SU-DHL-6 (cell line): Measurements from ENCODE around the gene LINGO3.
A peak's percentile ranks its signal among the peaks of the same experiment; 100 is the strongest.

ENCODE experiments used
- H2AFZ ChIP-seq: fragments of 200-600 bp; sonication (generic); 2 replicates; pipeline ENCODE4 v1.6.1; 2014; ENCODE audit warnings: low read depth, mild to moderate bottlenecking, moderate library complexity, mixed read lengths, antibody characterized with exemption, low read length; ENCODE audit not compliant: severe bottlenecking
- H3F3A ChIP-seq: fragments of 200-600 bp; shearing (Covaris generic); 2 replicates; pipeline ENCODE4 v1.6.0; 2016; ENCODE audit warnings: antibody characterized with exemption, mild to moderate bottlenecking; ENCODE audit not compliant: insufficient read depth
- H3K27ac ChIP-seq: fragments of 200-600 bp; sonication (generic); 2 replicates; pipeline ENCODE4 v1.5.1; 2016; ENCODE audit warnings: low read depth, mild to moderate bottlenecking, low read length, moderate library complexity, mixed read lengths
- H3K27me3 ChIP-seq: fragments of 200-600 bp; sonication (generic), shearing (Covaris generic); 2 replicates; pipeline ENCODE4 v1.6.0; 2014; ENCODE audit warnings: mild to moderate bottlenecking, low read length
- H3K36me3 ChIP-seq: fragments of 200-600 bp; sonication (generic); 2 replicates; pipeline ENCODE4 v1.6.1; 2014; ENCODE audit warnings: mild to moderate bottlenecking, low read length, mixed read lengths
- H3K4me2 ChIP-seq: fragments of 300-600, 200-600 bp; shearing (Covaris generic), sonication (generic); 2 replicates; pipeline ENCODE4 v1.6.0; 2014; ENCODE audit warnings: low read length, low read depth, mild to moderate bottlenecking; ENCODE audit not compliant: poor library complexity, severe bottlenecking
- H3K4me3 ChIP-seq: fragments of 200-600 bp; sonication (generic); 2 replicates; pipeline ENCODE4 v1.5.1; 2014; ENCODE audit warnings: antibody characterized with exemption, low read length, mild to moderate bottlenecking, mixed read lengths; ENCODE audit not compliant: insufficient read depth, poor library complexity, severe bottlenecking
- H3K79me2 ChIP-seq: fragments of 200-600 bp; sonication (generic); 2 replicates; pipeline ENCODE4 v1.6.1; 2014; ENCODE audit warnings: mild to moderate bottlenecking, low read length, moderate library complexity; ENCODE audit not compliant: insufficient read depth
- H3K9ac ChIP-seq: fragments of 200-600 bp; sonication (generic); 2 replicates; pipeline ENCODE4 v1.7.0; 2014; ENCODE audit warnings: mild to moderate bottlenecking, low read length
- H3K9me2 ChIP-seq: fragments of 200-600 bp; sonication (generic); replicated peaks from 2 replicates; pipeline ENCODE4 v1.6.1; 2014; ENCODE audit warnings: low read length; ENCODE audit not compliant: insufficient read depth
- H3K9me3 ChIP-seq: fragments of 200-600 bp; sonication (generic); 2 replicates; pipeline ENCODE4 v1.6.1; 2014; ENCODE audit warnings: low read length, mixed read lengths; ENCODE audit not compliant: insufficient read depth
- H4K20me1 ChIP-seq: fragments of 200-600 bp; sonication (generic); 2 replicates; pipeline ENCODE4 v1.6.1; 2014; ENCODE audit warnings: low read depth, mild to moderate bottlenecking, antibody characterized with exemption, low read length, moderate library complexity, mixed read lengths
- CTCF ChIP-seq: fragments of 200-600 bp; sonication (generic); IDR thresholded peaks from one replicate; pipeline ENCODE4 v1.5.1; 2017; ENCODE audit warnings: antibody characterized with exemption, mild to moderate bottlenecking, low read length, moderate library complexity; ENCODE audit not compliant: insufficient read depth, poor library complexity, severe bottlenecking
- EZH2phosphoT487 ChIP-seq: fragments of 200-600 bp; sonication (generic), shearing (Covaris generic); conservative IDR thresholded peaks from 2 replicates; pipeline ENCODE4 v1.6.1; 2018; ENCODE audit warnings: mild to moderate bottlenecking, antibody characterized with exemption, low read length, moderate library complexity, mixed read lengths

The LINGO3 gene

GRCh38 chr19:2330255-2330631, 22.3 kb upstream of the LINGO3 start:
- Histone ChIP-seq H3K79me2 (peaks cover 33% of the 10 kb centered on the region), H3K9ac (no peak overlapping the region), H2AFZ (no peak overlapping the region), H3K4me3 (no peak overlapping the region), H3K4me2 (no peak overlapping the region), H4K20me1 (0 out of 2 replicates have a peak, but pooled peaks cover 4% of the 10 kb centered on the region), H3F3A (peaks cover 10% of the 10 kb centered on the region; the same call in 1 of the 2 replicates), H3K9me3 (no peaks in the 10 kb centered on the region), H3K9me2 (no peaks in the 10 kb centered on the region), H3K27ac (no peak overlapping the region), H3K27me3 (no peaks in the 10 kb centered on the region), H3K36me3 (no peaks in the 10 kb centered on the region)
- TF ChIP-seq CTCF, result no peak
- no peak for TF ChIP-seq EZH2phosphoT487

GRCh38 chr19:2329501-2329916, 21.6 kb upstream of the LINGO3 start:
- Histone ChIP-seq H3K79me2 (peaks cover 33% of the 10 kb centered on the region), H3F3A (peaks cover 10% of the 10 kb centered on the region; the same call in 1 of the 2 replicates), H3K27me3 (no peaks in the 10 kb centered on the region), H4K20me1 (0 out of 2 replicates have a peak, but pooled peaks cover 4% of the 10 kb centered on the region), H3K27ac (no peak overlapping the region), H3K36me3 (no peaks in the 10 kb centered on the region), H3K9ac (peak overlapping the region; percentile 96), H3K9me2 (no peaks in the 10 kb centered on the region), H2AFZ (no peak overlapping the region), H3K4me2 (peak overlapping the region; percentile 91), H3K9me3 (no peaks in the 10 kb centered on the region), H3K4me3 (peak overlapping the region; percentile 98)
- TF ChIP-seq EZH2phosphoT487, result no peak
- no peak for TF ChIP-seq CTCF

- H2AFZ ChIP-seq, result no peak overlapping the region
- no peak overlapping the region for H3K27ac ChIP-seq
- TF ChIP-seq EZH2phosphoT487 (no peak), CTCF (no peak)
Observed at GRCh38 chr19:2329149-2329478, 21.2 kb upstream of the LINGO3 start.

More at GRCh38 chr19:2329149-2329478, 21.2 kb upstream of the LINGO3 start:
- peaks cover 10% of the 10 kb centered on the region; the same call in 1 of the 2 replicates for H3F3A ChIP-seq
- H3K9me3 ChIP-seq, result no peaks in the 10 kb centered on the region
- no peaks in the 10 kb centered on the region for H3K27me3 ChIP-seq
- peak overlapping the region; percentile 96 for H3K9ac ChIP-seq
- H3K36me3 ChIP-seq, result no peaks in the 10 kb centered on the region
- H3K79me2 ChIP-seq, result peaks cover 33% of the 10 kb centered on the region
- peak overlapping the region; percentile 91 for H3K4me2 ChIP-seq
- H4K20me1 ChIP-seq, result 0 out of 2 replicates have a peak, but pooled peaks cover 4% of the 10 kb centered on the region
- H3K9me2 ChIP-seq, result no peaks in the 10 kb centered on the region
- H3K4me3 ChIP-seq, result peak overlapping the region; percentile 98
